SK-N-SH treated with all-trans-retinoic acid at 6 μM for 48 hours (cell line): Measurements from ENCODE around the gene PPP5C.

ENCODE experiments used
- ATAC-seq: fragments of 200-7000 bp; cut with Tn5 transposase; 3 replicates; pipeline ENCODE4 v1.9.1; 2020; ENCODE audit warnings: mild to moderate bottlenecking, moderate library complexity
- ARNTL ChIP-seq: fragments of 450-650 bp; formaldehyde crosslinking; IDR thresholded peaks from 2 replicates; pipeline ENCODE4 v1.5.0; 2020; ENCODE audit warnings: low read depth, mild to moderate bottlenecking, moderate library complexity, borderline replicate concordance
- BACH2 ChIP-seq: fragments of 250-450 bp; sonication (Bioruptor Pico); IDR thresholded peaks from 2 replicates; pipeline ENCODE4 v1.9.0; 2021; ENCODE audit warnings: mild to moderate bottlenecking, borderline replicate concordance
- CSRNP3 ChIP-seq: fragments of 250-450 bp; sonication (Bioruptor Pico); IDR thresholded peaks from 2 replicates; pipeline ENCODE4 v1.5.1; 2021; ENCODE audit warnings: mild to moderate bottlenecking, moderate library complexity
- ESRRG ChIP-seq: fragments of 250-450 bp; sonication (Bioruptor Pico); IDR thresholded peaks from 2 replicates; pipeline ENCODE4 v1.6.1; 2021; ENCODE audit warnings: mild to moderate bottlenecking
- GLIS3 ChIP-seq: fragments of 250-450 bp; sonication (Bioruptor Pico); IDR thresholded peaks from 2 replicates; pipeline ENCODE4 v1.5.0; 2020; ENCODE audit warnings: mild to moderate bottlenecking, moderate library complexity
- ISL1 ChIP-seq: fragments of 250-450 bp; sonication (Bioruptor Pico); IDR thresholded peaks from 2 replicates; pipeline ENCODE4 v2.1.2; 2022; ENCODE audit warnings: mild to moderate bottlenecking, moderate library complexity
- OSR1 ChIP-seq: fragments of 250-450 bp; sonication (Bioruptor Pico); IDR thresholded peaks from 2 replicates; pipeline ENCODE4 v1.8.0; 2022; ENCODE audit warnings: moderate library complexity, mild to moderate bottlenecking, inconsistent platforms
- PPARA ChIP-seq: fragments of 250-450 bp; sonication (Bioruptor Pico); IDR thresholded peaks from 2 replicates; pipeline ENCODE4 v1.5.0; 2020; ENCODE audit warnings: mild to moderate bottlenecking, borderline replicate concordance
- RARB ChIP-seq: fragments of 250-450 bp; sonication (Bioruptor Pico); IDR thresholded peaks from 2 replicates; pipeline ENCODE4 v1.8.0; 2021; ENCODE audit warnings: mild to moderate bottlenecking, moderate library complexity
- SNAI2 ChIP-seq: fragments of 250-450 bp; sonication (Bioruptor Pico); IDR thresholded peaks from 2 replicates; pipeline ENCODE4 v1.5.0; 2020; ENCODE audit warnings: mild to moderate bottlenecking, moderate library complexity
- TCF4 ChIP-seq: fragments of 250-450 bp; sonication (Bioruptor Pico); IDR thresholded peaks from 2 replicates; pipeline ENCODE4 v1.8.0; 2021; ENCODE audit warnings: mild to moderate bottlenecking, moderate library complexity, borderline replicate concordance
- TOX ChIP-seq: fragments of 250-450 bp; sonication (Bioruptor Pico); IDR thresholded peaks from 2 replicates; pipeline ENCODE4 v1.8.0; 2021; ENCODE audit warnings: mild to moderate bottlenecking, moderate library complexity, borderline replicate concordance
- ZC3H10 ChIP-seq: fragments of 250-450 bp; sonication (Bioruptor Pico); IDR thresholded peaks from 2 replicates; pipeline ENCODE4 v1.5.1; 2021; ENCODE audit warnings: mild to moderate bottlenecking, moderate library complexity
- ZFP30 ChIP-seq: fragments of 450-650 bp; formaldehyde crosslinking; IDR thresholded peaks from 2 replicates; pipeline ENCODE4 v1.5.0; 2022; ENCODE audit warnings: mild to moderate bottlenecking, moderate library complexity
- ZNF565 ChIP-seq: fragments of 450-650 bp; formaldehyde crosslinking; conservative IDR thresholded peaks from 2 replicates; pipeline ENCODE4 v1.5.0; 2020; ENCODE audit warnings: low read depth, mild to moderate bottlenecking, moderate library complexity
- ZNF8 ChIP-seq: fragments of 450-650 bp; formaldehyde crosslinking; IDR thresholded peaks from 2 replicates; pipeline ENCODE4 v1.5.0; 2020; ENCODE audit warnings: mild to moderate bottlenecking, moderate library complexity
- TF ChIP-seq, protein P1 (sequence below): fragments of 250-450 bp; sonication (Bioruptor Pico); IDR thresholded peaks from 2 replicates; pipeline ENCODE4 v1.8.0; 2020; ENCODE audit warnings: mild to moderate bottlenecking, moderate library complexity, borderline replicate concordance
- TF ChIP-seq, protein P2 (sequence below): fragments of 250-450 bp; sonication (Bioruptor Pico); IDR thresholded peaks from 2 replicates; pipeline ENCODE4 v1.5.1; 2020; ENCODE audit warnings: low read depth, mild to moderate bottlenecking, moderate library complexity
- TF ChIP-seq, protein P3 (sequence below): fragments of 250-450 bp; sonication (Bioruptor Pico); IDR thresholded peaks from 2 replicates; pipeline ENCODE4 v1.8.0; 2021; ENCODE audit warnings: low read depth, mild to moderate bottlenecking, moderate library complexity, borderline replicate concordance
- TF ChIP-seq, protein P4 (sequence below): fragments of 250-450 bp; sonication (Bioruptor Pico); IDR thresholded peaks from 2 replicates; pipeline ENCODE4 v1.5.0; 2020; ENCODE audit warnings: mild to moderate bottlenecking, moderate library complexity

Gene PPP5C

DNA sequence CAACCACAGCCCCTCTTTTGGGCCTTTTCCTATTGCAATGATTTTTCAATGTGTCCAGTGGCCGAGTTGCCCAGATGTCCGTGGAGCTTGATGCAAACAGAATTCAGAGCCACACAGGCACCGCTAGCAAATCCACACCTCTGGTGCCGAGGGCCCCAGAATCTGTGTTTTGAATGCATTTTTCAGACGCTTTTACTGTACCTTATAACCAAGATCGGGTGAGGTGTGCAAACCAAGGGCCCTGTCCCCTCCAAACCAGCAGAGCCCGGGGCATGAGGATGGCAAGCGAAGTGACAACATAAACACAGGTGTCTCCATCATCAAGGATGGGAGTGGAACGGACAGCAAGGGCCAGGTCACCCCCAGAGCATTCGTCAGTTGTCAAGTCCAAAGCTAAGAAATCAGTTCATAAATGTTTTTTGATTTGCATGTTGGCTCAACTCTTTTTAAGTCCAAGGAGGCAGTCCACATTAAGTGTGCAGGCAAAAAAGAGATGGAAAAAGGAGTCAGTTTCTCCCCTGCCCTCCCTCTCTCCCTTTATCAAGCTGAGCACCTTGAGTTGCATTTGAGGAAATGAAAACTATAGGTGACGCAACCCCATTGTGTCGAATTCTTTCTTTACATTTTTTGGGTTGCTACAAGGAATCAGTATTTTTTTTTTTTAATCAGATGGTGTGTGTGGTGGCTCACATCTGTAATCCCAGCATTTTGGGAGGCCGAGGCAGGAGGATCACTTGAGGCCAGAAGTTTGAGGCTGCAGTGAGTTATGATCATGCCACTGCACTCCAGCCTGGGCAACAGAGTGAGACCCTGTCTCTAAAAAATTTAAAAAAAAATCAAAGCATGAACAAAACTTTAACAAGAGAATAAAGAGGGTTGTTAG, 63.6 kb downstream of the PPP5C start (continued):
- TF ChIP-seq ZC3H10: no peak
- no peak for TF ChIP-seq ESRRG (CRISPR knock-in tag)
- TF ChIP-seq TOX (CRISPR knock-in tag): no peak
- TF ChIP-seq CSRNP3 (CRISPR knock-in tag): no peak
- TF ChIP-seq, protein P1, sequence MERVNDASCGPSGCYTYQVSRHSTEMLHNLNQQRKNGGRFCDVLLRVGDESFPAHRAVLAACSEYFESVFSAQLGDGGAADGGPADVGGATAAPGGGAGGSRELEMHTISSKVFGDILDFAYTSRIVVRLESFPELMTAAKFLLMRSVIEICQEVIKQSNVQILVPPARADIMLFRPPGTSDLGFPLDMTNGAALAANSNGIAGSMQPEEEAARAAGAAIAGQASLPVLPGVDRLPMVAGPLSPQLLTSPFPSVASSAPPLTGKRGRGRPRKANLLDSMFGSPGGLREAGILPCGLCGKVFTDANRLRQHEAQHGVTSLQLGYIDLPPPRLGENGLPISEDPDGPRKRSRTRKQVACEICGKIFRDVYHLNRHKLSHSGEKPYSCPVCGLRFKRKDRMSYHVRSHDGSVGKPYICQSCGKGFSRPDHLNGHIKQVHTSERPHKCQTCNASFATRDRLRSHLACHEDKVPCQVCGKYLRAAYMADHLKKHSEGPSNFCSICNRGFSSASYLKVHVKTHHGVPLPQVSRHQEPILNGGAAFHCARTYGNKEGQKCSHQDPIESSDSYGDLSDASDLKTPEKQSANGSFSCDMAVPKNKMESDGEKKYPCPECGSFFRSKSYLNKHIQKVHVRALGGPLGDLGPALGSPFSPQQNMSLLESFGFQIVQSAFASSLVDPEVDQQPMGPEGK (CRISPR knock-in tag): no peak
- TF ChIP-seq, protein P2, sequence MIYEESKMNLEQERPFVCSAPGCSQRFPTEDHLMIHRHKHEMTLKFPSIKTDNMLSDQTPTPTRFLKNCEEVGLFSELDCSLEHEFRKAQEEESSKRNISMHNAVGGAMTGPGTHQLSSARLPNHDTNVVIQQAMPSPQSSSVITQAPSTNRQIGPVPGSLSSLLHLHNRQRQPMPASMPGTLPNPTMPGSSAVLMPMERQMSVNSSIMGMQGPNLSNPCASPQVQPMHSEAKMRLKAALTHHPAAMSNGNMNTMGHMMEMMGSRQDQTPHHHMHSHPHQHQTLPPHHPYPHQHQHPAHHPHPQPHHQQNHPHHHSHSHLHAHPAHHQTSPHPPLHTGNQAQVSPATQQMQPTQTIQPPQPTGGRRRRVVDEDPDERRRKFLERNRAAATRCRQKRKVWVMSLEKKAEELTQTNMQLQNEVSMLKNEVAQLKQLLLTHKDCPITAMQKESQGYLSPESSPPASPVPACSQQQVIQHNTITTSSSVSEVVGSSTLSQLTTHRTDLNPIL (CRISPR knock-in tag): no peak
- TF ChIP-seq, all 23 proteins: peak for 0

- no peak for TF ChIP-seq TOX (CRISPR knock-in tag)
- no peak for TF ChIP-seq ZNF565 (CRISPR knock-in tag)
- TF ChIP-seq PPARA (CRISPR knock-in tag): no peak
- no peak for TF ChIP-seq ISL1 (CRISPR knock-in tag)
- no peak for TF ChIP-seq ZNF8 (CRISPR knock-in tag)
- no peak for TF ChIP-seq TCF4 (CRISPR knock-in tag)
- no peak for TF ChIP-seq RARB (CRISPR knock-in tag)
- TF ChIP-seq ZC3H10: no peak
- TF ChIP-seq, protein P2 (CRISPR knock-in tag): no peak
- TF ChIP-seq GLIS3: no peak
- no peak for TF ChIP-seq ZFP30
- TF ChIP-seq SNAI2 (CRISPR knock-in tag): no peak
- TF ChIP-seq ESRRG (CRISPR knock-in tag): no peak
- TF ChIP-seq, protein P1 (CRISPR knock-in tag): no peak
- no peak for TF ChIP-seq ARNTL (CRISPR knock-in tag)
- TF ChIP-seq, protein P3, sequence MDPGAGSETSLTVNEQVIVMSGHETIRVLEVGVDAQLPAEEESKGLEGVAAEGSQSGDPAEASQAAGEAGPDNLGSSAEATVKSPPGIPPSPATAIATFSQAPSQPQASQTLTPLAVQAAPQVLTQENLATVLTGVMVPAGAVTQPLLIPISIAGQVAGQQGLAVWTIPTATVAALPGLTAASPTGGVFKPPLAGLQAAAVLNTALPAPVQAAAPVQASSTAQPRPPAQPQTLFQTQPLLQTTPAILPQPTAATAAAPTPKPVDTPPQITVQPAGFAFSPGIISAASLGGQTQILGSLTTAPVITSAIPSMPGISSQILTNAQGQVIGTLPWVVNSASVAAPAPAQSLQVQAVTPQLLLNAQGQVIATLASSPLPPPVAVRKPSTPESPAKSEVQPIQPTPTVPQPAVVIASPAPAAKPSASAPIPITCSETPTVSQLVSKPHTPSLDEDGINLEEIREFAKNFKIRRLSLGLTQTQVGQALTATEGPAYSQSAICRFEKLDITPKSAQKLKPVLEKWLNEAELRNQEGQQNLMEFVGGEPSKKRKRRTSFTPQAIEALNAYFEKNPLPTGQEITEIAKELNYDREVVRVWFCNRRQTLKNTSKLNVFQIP: no peak
- no peak for TF ChIP-seq BACH2 (CRISPR knock-in tag)
- TF ChIP-seq, protein P4, sequence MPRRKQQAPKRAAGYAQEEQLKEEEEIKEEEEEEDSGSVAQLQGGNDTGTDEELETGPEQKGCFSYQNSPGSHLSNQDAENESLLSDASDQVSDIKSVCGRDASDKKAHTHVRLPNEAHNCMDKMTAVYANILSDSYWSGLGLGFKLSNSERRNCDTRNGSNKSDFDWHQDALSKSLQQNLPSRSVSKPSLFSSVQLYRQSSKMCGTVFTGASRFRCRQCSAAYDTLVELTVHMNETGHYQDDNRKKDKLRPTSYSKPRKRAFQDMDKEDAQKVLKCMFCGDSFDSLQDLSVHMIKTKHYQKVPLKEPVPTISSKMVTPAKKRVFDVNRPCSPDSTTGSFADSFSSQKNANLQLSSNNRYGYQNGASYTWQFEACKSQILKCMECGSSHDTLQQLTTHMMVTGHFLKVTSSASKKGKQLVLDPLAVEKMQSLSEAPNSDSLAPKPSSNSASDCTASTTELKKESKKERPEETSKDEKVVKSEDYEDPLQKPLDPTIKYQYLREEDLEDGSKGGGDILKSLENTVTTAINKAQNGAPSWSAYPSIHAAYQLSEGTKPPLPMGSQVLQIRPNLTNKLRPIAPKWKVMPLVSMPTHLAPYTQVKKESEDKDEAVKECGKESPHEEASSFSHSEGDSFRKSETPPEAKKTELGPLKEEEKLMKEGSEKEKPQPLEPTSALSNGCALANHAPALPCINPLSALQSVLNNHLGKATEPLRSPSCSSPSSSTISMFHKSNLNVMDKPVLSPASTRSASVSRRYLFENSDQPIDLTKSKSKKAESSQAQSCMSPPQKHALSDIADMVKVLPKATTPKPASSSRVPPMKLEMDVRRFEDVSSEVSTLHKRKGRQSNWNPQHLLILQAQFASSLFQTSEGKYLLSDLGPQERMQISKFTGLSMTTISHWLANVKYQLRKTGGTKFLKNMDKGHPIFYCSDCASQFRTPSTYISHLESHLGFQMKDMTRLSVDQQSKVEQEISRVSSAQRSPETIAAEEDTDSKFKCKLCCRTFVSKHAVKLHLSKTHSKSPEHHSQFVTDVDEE: no peak
- TF ChIP-seq OSR1: no peak
- no peak for ATAC-seq
These were observed 64.4 kb downstream of the PPP5C start for GRCh38 chr19:46411088-46411924.
